ENCODE measurements around the gene TLE1. TPM values are rescaled to one million over a fixed set of nuclear protein-coding genes. Genes with fewer than 3 reads are reported as not detected.

The TLE1 gene
- total RNA-seq, 1 donor from 2014 or later, result 70.1 TPM

- peak; percentile 87 for DNase-seq (ENCODE audit: low spot score)
Measured at GRCh38 chr9:81686614-81687520, 2.5 kb downstream of the TLE1 start.

- no peak for DNase-seq (ENCODE audit: low spot score)
Measured at GRCh38 chr9:81685763-81686613, 3.4 kb downstream of the TLE1 start.

GRCh38 chr9:81684635-81685034 is 4.7 kb downstream of the TLE1 start:
- no peak for DNase-seq (ENCODE audit: low spot score)

- DNase-seq (ENCODE audit: low spot score), result no peak
Measured at GRCh38 chr9:81683704-81684103, 5.6 kb downstream of the TLE1 start.

- DNase-seq (ENCODE audit: low spot score), result no peak
Measured at GRCh38 chr9:81683238-81683637, 6.1 kb downstream of the TLE1 start.

- DNase-seq (ENCODE audit: low spot score), result peak; percentile 22
Measured at GRCh38 chr9:81682797-81683196, 6.5 kb downstream of the TLE1 start.

- DNase-seq (ENCODE audit: low spot score), result no peak
Measured at GRCh38 chr9:81682177-81682576, 7.2 kb downstream of the TLE1 start.

- DNase-seq (ENCODE audit: low spot score), result no peak
Measured at GRCh38 chr9:81680506-81680905, 8.8 kb downstream of the TLE1 start.

- no peak for DNase-seq (ENCODE audit: low spot score)
Measured at GRCh38 chr9:81680006-81680405, 9.3 kb downstream of the TLE1 start.

- DNase-seq (ENCODE audit: low spot score), result no peak
Measured at GRCh38 chr9:81678088-81678487, 11.3 kb downstream of the TLE1 start.

- no peak for DNase-seq (ENCODE audit: low spot score)
Measured at GRCh38 chr9:81676395-81676794, 13.0 kb downstream of the TLE1 start.

- DNase-seq (ENCODE audit: low spot score), result no peak
Measured at GRCh38 chr9:81673310-81673709, 16.0 kb downstream of the TLE1 start.

- DNase-seq (ENCODE audit: low spot score), result peak; percentile 82
Measured at GRCh38 chr9:81671880-81672280, 17.5 kb downstream of the TLE1 start.

- no peak for DNase-seq (ENCODE audit: low spot score)
Measured at GRCh38 chr9:81669866-81670265, 19.5 kb downstream of the TLE1 start.

GRCh38 chr9:81669041-81669651 is 20.2 kb downstream of the TLE1 start:
- no peak for DNase-seq (ENCODE audit: low spot score)

- no peak for DNase-seq (ENCODE audit: low spot score)
Measured at GRCh38 chr9:81666123-81666522, 23.2 kb downstream of the TLE1 start.

GRCh38 chr9:81665322-81665871 is 23.9 kb downstream of the TLE1 start:
- DNase-seq (ENCODE audit: low spot score), result no peak

GRCh38 chr9:81664638-81665222 is 24.6 kb downstream of the TLE1 start:
- DNase-seq (ENCODE audit: low spot score), result no peak

- DNase-seq (ENCODE audit: low spot score), result no peak
Measured at GRCh38 chr9:81661339-81661738, 28.0 kb downstream of the TLE1 start.

GRCh38 chr9:81656871-81657337 is 32.4 kb downstream of the TLE1 start:
- no peak for DNase-seq (ENCODE audit: low spot score)

- peak; percentile 23 for DNase-seq (ENCODE audit: low spot score)
Measured at GRCh38 chr9:81656004-81656403, 33.3 kb downstream of the TLE1 start.
